Epithelial cell of esophagus (primary cell): ENCODE data around the gene MYRIP.

Source experiments
- DNase-seq: peaks from one replicate; pipeline ENCODE4 v3.0.0; 2010; ENCODE audit warnings: low read depth
- H3K4me3 ChIP-seq: 2 replicates; pipeline ENCODE4 v1.5.1; 2011; ENCODE audit warnings: mild to moderate bottlenecking, low read length, control low read depth
- TF ChIP-seq, protein P1 (sequence below): IDR thresholded peaks from 2 replicates; pipeline ENCODE4 v1.5.1; 2011; ENCODE audit warnings: low read depth, mild to moderate bottlenecking, low read length, control low read depth, inconsistent platforms; ENCODE audit not compliant: insufficient read depth; ENCODE audit errors: missing control alignments

MYRIP gene

DNA sequence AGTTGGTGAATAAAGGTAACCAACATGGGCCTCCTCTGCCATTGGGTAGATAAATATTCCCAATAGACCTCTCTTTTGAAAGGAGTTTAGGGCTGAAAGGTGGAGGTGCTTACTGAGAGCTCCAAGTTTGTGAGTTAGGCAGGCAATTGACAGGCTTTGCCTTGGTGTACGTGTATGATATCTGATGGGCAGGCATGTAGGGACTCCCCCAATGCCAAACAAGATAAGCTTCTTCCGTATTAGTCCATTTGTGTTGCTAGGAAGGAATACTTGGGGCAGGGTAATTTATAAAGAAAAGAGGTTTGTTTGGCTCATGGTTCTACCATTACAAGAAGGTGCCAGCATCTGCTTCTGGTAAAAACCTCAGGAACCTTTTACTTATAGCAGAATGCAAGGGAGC lies 339.4 kb downstream of the MYRIP start:
- DNase-seq = no peak
- TF ChIP-seq, protein P1, sequence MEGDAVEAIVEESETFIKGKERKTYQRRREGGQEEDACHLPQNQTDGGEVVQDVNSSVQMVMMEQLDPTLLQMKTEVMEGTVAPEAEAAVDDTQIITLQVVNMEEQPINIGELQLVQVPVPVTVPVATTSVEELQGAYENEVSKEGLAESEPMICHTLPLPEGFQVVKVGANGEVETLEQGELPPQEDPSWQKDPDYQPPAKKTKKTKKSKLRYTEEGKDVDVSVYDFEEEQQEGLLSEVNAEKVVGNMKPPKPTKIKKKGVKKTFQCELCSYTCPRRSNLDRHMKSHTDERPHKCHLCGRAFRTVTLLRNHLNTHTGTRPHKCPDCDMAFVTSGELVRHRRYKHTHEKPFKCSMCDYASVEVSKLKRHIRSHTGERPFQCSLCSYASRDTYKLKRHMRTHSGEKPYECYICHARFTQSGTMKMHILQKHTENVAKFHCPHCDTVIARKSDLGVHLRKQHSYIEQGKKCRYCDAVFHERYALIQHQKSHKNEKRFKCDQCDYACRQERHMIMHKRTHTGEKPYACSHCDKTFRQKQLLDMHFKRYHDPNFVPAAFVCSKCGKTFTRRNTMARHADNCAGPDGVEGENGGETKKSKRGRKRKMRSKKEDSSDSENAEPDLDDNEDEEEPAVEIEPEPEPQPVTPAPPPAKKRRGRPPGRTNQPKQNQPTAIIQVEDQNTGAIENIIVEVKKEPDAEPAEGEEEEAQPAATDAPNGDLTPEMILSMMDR = no peak
- H3K4me3 ChIP-seq = no peak overlapping the region

DNA sequence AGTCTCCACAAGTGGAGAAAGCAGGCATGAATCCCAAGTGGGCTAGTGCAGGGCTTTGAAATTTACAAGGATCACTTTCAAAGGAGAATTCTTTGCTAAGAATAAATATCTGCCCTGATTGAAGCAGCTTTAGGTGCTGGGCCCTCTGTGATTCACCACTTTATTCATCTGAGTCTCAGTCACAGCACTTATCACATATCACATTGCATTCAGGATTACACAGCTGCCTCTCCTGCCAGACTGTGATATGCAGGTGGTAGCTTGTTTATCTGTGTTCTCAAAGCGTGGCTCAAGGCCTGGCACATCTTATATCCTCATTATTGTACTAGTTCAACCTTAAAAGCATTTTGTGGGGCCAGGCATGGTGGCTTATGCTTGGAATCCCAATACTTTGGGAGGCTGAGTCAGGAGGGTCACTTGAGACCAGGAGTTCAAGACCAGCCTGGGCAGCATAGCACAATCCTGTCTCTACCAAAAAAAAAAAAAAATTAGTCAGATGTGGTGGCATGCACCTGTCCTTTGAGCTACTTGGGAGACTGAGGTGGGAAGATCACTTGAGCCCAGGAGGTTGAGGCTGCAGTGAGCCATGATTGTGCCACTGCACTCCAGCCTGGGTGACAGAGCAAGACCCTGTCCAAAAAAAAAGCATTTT lies 343.2 kb downstream of the MYRIP start:
- no peak overlapping the region for H3K4me3 ChIP-seq
- peak; percentile 75 for DNase-seq
- TF ChIP-seq, protein P1 = no peak

GRCh38 chr3:40160933-40161332 lies 351.5 kb downstream of the MYRIP start:
- TF ChIP-seq, protein P1 = no peak
- no peak for DNase-seq

GRCh38 chr3:40162616-40163015 lies 353.2 kb downstream of the MYRIP start:
- TF ChIP-seq, protein P1 = no peak
- no peak overlapping the region for H3K4me3 ChIP-seq
- DNase-seq = peak; percentile 36

More at GRCh38 chr3:40160933-40161332, 351.5 kb downstream of the MYRIP start:
- no peak overlapping the region for H3K4me3 ChIP-seq

DNA sequence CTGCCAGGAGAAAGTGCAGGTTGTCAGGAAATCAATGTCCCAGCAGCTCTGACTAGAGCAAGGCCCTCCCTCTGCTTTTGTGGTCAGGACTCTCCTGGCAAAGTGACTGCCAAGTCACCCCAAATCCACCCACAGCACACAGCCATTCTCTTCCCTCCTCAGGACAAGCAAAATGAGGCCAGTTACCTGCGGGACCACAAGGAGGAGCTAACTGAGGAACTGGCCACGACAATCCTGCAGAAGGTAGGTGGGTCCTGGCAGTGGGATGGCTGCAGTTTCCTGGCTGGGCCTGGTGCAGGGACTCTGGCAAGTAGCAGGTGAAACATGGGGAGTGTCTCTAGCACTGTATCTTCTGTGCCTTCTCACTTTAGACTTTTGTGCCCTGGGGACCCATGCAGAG lies 357.6 kb downstream of the MYRIP start:
- TF ChIP-seq, protein P1 = peak; percentile 7
- DNase-seq = no peak
- no peak overlapping the region for H3K4me3 ChIP-seq

DNA sequence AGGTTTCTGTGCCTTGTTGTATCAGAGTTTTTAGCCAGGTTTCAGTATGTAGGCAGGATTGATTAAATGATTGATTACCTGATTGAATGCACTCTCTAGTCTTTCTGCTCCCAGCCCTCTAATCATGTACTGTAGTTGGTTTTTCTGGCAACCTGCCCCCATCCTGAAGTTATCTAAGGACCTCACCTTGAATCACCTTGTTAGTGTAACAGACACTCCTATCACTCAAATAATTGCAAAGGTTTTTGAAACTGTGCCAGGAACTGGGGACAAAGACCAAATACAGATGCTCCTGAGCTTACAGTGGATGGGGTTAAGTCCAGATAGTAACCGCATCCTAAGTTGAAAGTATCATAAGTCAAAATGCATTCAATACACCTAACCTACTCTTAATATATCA lies 358.5 kb downstream of the MYRIP start:
- H3K4me3 ChIP-seq = no peak overlapping the region
- TF ChIP-seq, protein P1 = no peak
- no peak for DNase-seq

- no peak for DNase-seq
- H3K4me3 ChIP-seq = no peak overlapping the region
- TF ChIP-seq, protein P1 = no peak
These were observed 360.6 kb downstream of the MYRIP start for GRCh38 chr3:40169983-40170382.
